Stimulated activated memory B cell treated with anti-CD40 and anti-IgM and Interleukin-4, amounts not matched to agents 10 μg/mL and 1 μg/mL and 100 μg/mL, for 72 hours (primary cell): ENCODE measurements around the gene SERPINA3.

Source experiments
- ATAC-seq: fragments of 150-1000 bp; cut with Tn5 transposase; 2 replicates; pipeline ENCODE4 v1.10.0; 2021
- H3K27ac Mint-ChIP-seq: one replicate; pipeline ENCODE4 v1.8.0; 2022; ENCODE audit warnings: mild to moderate bottlenecking, mixed read lengths
- H3K27me3 Mint-ChIP-seq: one replicate; pipeline ENCODE4 v1.8.0; 2022; ENCODE audit warnings: mixed read lengths
- H3K36me3 Mint-ChIP-seq: one replicate; pipeline ENCODE4 v1.8.0; 2022; ENCODE audit warnings: mixed read lengths
- H3K4me1 Mint-ChIP-seq: one replicate; pipeline ENCODE4 v1.8.0; 2022; ENCODE audit warnings: mixed read lengths
- H3K4me3 Mint-ChIP-seq: one replicate; pipeline ENCODE4 v1.8.0; 2022; ENCODE audit warnings: mild to moderate bottlenecking, moderate library complexity, mixed read lengths
- H3K9me3 Mint-ChIP-seq: one replicate; pipeline ENCODE4 v1.8.0; 2022; ENCODE audit warnings: mixed read lengths

The SERPINA3 gene

GRCh38 chr14:94665544-94665943, 53.4 kb downstream of the SERPINA3 start:
- Mint-ChIP-seq H3K36me3 (no peaks in the 10 kb centered on the region), H3K4me3 (no peak overlapping the region), H3K27ac (no peak overlapping the region), H3K27me3 (peaks cover 17% of the 10 kb centered on the region), H3K4me1 (no peaks in the 10 kb centered on the region), H3K9me3 (peaks cover 6% of the 10 kb centered on the region)
- no peak for ATAC-seq

- H3K4me3 Mint-ChIP-seq = no peak overlapping the region
- H3K4me1 Mint-ChIP-seq = no peaks in the 10 kb centered on the region
- H3K27me3 Mint-ChIP-seq = peaks cover 15% of the 10 kb centered on the region
- no peak for ATAC-seq
- peaks cover 4% of the 10 kb centered on the region for H3K9me3 Mint-ChIP-seq
- H3K36me3 Mint-ChIP-seq = no peaks in the 10 kb centered on the region
- H3K27ac Mint-ChIP-seq = no peak overlapping the region
Measured at GRCh38 chr14:94670692-94671285, 58.6 kb downstream of the SERPINA3 start.

GRCh38 chr14:94671870-94672444, 59.8 kb downstream of the SERPINA3 start:
- Mint-ChIP-seq H3K27me3 (peaks cover 17% of the 10 kb centered on the region), H3K36me3 (no peaks in the 10 kb centered on the region), H3K4me1 (no peaks in the 10 kb centered on the region), H3K9me3 (peaks cover 6% of the 10 kb centered on the region), H3K4me3 (no peak overlapping the region), H3K27ac (no peak overlapping the region)
- ATAC-seq = peak; percentile 27

GRCh38 chr14:94673071-94673470, 60.9 kb downstream of the SERPINA3 start:
- H3K4me3 Mint-ChIP-seq = no peak overlapping the region
- peaks cover 7% of the 10 kb centered on the region for H3K27me3 Mint-ChIP-seq
- no peak overlapping the region for H3K27ac Mint-ChIP-seq
- peaks cover 6% of the 10 kb centered on the region for H3K9me3 Mint-ChIP-seq
- H3K4me1 Mint-ChIP-seq = no peaks in the 10 kb centered on the region
- ATAC-seq = no peak
- no peaks in the 10 kb centered on the region for H3K36me3 Mint-ChIP-seq
